BLaER1 (cell line): Measurements from ENCODE around the gene SNX3.

ENCODE experiments used
- H3K27ac ChIP-seq: shearing (Covaris generic); formaldehyde crosslinking; 2 replicates; pipeline ENCODE4 v1.8.1; 2022
- H3K27me3 ChIP-seq: shearing (Covaris generic); formaldehyde crosslinking; 2 replicates; pipeline ENCODE4 v1.8.1; 2022
- H3K36me3 ChIP-seq: shearing (Covaris generic); formaldehyde crosslinking; 2 replicates; pipeline ENCODE4 v1.8.1; 2022
- H3K4me1 ChIP-seq: shearing (Covaris generic); formaldehyde crosslinking; 2 replicates; pipeline ENCODE4 v1.8.1; 2022
- H3K4me2 ChIP-seq: shearing (Covaris generic); formaldehyde crosslinking; 2 replicates; pipeline ENCODE4 v1.8.1; 2022
- H3K4me3 ChIP-seq: shearing (Covaris generic); formaldehyde crosslinking; 2 replicates; pipeline ENCODE4 v1.8.1; 2022
- H3K9ac ChIP-seq: shearing (Covaris generic); formaldehyde crosslinking; 2 replicates; pipeline ENCODE4 v1.8.1; 2022
- H3K9me3 ChIP-seq: shearing (Covaris generic); formaldehyde crosslinking; 2 replicates; pipeline ENCODE4 v1.8.1; 2022
- H4K20me1 ChIP-seq: shearing (Covaris generic); formaldehyde crosslinking; 2 replicates; pipeline ENCODE4 v1.8.1; 2022
- Cebpa-rat ChIP-seq: shearing (Covaris generic); IDR thresholded peaks from 2 replicates; pipeline ENCODE4 v1.8.1; 2022

SNX3 gene

GRCh38 chr6:108193131-108193530, 67.7 kb downstream of the SNX3 start:
- Histone ChIP-seq H4K20me1 (no peaks in the 10 kb centered on the region), H3K27me3 (no peaks in the 10 kb centered on the region), H3K9ac (no peak overlapping the region), H3K9me3 (no peaks in the 10 kb centered on the region), H3K4me1 (peaks cover 8% of the 10 kb centered on the region), H3K4me2 (no peak overlapping the region), H3K27ac (no peak overlapping the region), H3K36me3 (no peaks in the 10 kb centered on the region), H3K4me3 (no peak overlapping the region)
- TF ChIP-seq Cebpa-rat = no peak

DNA sequence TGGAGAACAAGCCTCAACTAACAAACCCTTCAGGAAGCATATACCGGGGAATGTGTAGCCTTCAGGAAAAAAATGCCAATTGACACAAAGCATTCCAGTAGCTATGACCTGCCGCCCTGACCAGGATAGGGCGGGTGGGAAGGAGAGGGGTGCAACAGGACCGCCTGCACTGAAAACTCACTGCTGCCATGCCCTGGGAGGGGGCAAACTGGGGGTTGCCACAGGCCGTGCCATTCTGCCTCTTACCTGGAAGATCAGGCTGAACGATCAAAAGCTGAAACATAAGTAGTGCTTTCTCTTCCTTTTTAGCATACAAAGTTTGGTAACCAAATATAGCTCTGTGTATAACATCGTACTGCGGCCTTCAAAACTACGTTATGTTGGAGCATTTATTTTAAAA, 73.3 kb downstream of the SNX3 start:
- H3K36me3 ChIP-seq = no peaks in the 10 kb centered on the region
- no peaks in the 10 kb centered on the region for H3K4me1 ChIP-seq
- H3K9ac ChIP-seq = no peak overlapping the region
- no peaks in the 10 kb centered on the region for H4K20me1 ChIP-seq
- no peaks in the 10 kb centered on the region for H3K27me3 ChIP-seq
- no peak overlapping the region for H3K27ac ChIP-seq
- H3K4me2 ChIP-seq = no peak overlapping the region
- no peak for TF ChIP-seq Cebpa-rat
- H3K4me3 ChIP-seq = no peak overlapping the region
- H3K9me3 ChIP-seq = no peaks in the 10 kb centered on the region

GRCh38 chr6:108186226-108186625, 74.6 kb downstream of the SNX3 start:
- Histone ChIP-seq H4K20me1 (no peaks in the 10 kb centered on the region), H3K4me3 (no peak overlapping the region), H3K4me1 (no peaks in the 10 kb centered on the region), H3K27ac (no peak overlapping the region), H3K4me2 (no peak overlapping the region), H3K9me3 (no peaks in the 10 kb centered on the region), H3K36me3 (no peaks in the 10 kb centered on the region), H3K9ac (no peak overlapping the region), H3K27me3 (no peaks in the 10 kb centered on the region)
- TF ChIP-seq Cebpa-rat = no peak

DNA sequence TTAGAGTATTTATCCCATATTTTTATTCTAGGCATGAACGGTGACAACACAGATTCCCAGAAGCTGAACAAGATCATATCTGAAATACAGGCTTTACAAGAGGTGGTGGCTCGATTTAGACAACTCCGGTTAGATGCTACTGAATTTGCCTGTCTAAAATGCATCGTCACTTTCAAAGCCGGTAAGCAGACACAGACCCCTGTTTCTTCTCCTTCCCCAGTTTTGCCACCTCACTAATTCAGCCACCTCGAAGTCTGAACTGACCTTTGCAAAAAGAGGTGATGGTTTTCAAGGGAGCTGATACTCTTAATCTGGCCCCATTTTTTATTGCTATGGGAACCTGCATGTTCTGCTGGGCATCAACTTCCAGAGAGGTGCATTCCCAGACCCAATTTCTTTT, 80.1 kb downstream of the SNX3 start:
- Histone ChIP-seq H3K4me3 (no peak overlapping the region), H3K4me1 (no peaks in the 10 kb centered on the region), H3K9ac (no peak overlapping the region), H3K36me3 (no peaks in the 10 kb centered on the region), H4K20me1 (no peaks in the 10 kb centered on the region), H3K4me2 (no peak overlapping the region), H3K27me3 (peaks cover 21% of the 10 kb centered on the region), H3K9me3 (peaks cover 9% of the 10 kb centered on the region), H3K27ac (no peak overlapping the region)
- no peak for TF ChIP-seq Cebpa-rat

DNA sequence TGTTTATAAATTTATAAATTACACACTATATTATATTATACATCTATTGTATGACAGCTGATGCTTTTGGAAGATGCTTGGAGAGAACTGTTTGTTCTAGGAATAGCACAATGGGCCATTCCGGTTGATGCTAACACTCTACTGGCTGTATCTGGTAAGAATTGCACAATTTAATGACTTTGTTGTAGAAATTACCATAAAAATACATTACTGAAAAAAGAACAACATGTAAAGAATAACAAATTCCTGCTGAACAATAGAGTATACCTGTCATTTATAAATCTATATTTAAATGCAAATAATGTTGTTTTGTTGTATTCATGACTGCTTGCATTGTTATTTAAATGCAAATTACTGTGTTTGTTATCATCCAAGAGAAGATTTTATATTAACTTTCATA, 80.6 kb downstream of the SNX3 start:
- Histone ChIP-seq H3K36me3 (no peaks in the 10 kb centered on the region), H3K4me2 (no peak overlapping the region), H3K27me3 (peaks cover 26% of the 10 kb centered on the region), H3K27ac (no peak overlapping the region), H4K20me1 (no peaks in the 10 kb centered on the region), H3K9me3 (peaks cover 14% of the 10 kb centered on the region), H3K4me1 (no peaks in the 10 kb centered on the region), H3K9ac (no peak overlapping the region), H3K4me3 (no peak overlapping the region)
- no peak for TF ChIP-seq Cebpa-rat

DNA sequence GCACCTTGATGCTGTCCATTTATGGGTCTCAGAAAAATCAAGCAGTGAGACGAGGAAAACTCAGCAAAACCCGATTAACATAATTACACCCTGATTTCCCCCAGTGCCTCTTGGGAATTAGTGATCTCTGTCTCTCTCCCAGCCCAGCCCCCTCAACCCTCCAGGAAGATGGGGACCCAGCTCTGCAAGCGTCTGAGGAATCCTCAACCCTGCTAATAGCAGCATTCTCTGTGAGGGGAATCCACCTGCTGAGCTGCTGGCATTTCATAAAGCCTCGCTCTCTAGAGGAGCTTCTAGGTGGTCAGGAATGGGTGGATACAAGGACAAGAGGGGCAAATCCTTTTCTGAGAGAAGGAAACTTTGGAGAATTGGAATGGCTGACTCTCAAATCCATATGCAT, 81.1 kb downstream of the SNX3 start:
- Histone ChIP-seq H3K27ac (no peak overlapping the region), H3K4me2 (no peak overlapping the region)

GRCh38 chr6:108176281-108177089, 84.4 kb downstream of the SNX3 start:
- Histone ChIP-seq H3K9me3 (peaks cover 27% of the 10 kb centered on the region), H3K27me3 (peaks cover 64% of the 10 kb centered on the region), H3K4me2 (no peak overlapping the region), H4K20me1 (peaks cover 12% of the 10 kb centered on the region), H3K9ac (no peak overlapping the region), H3K4me1 (no peaks in the 10 kb centered on the region; the same call in 1 of the 2 replicates), H3K36me3 (no peaks in the 10 kb centered on the region), H3K27ac (no peak overlapping the region), H3K4me3 (no peak overlapping the region)
- no peak for TF ChIP-seq Cebpa-rat

More for the DNA sequence above, 81.1 kb downstream of the SNX3 start:
- Histone ChIP-seq H4K20me1 (no peaks in the 10 kb centered on the region), H3K27me3 (peaks cover 31% of the 10 kb centered on the region), H3K4me3 (no peak overlapping the region), H3K4me1 (no peaks in the 10 kb centered on the region), H3K9me3 (peaks cover 19% of the 10 kb centered on the region), H3K9ac (no peak overlapping the region), H3K36me3 (no peaks in the 10 kb centered on the region)
- TF ChIP-seq Cebpa-rat = no peak

DNA sequence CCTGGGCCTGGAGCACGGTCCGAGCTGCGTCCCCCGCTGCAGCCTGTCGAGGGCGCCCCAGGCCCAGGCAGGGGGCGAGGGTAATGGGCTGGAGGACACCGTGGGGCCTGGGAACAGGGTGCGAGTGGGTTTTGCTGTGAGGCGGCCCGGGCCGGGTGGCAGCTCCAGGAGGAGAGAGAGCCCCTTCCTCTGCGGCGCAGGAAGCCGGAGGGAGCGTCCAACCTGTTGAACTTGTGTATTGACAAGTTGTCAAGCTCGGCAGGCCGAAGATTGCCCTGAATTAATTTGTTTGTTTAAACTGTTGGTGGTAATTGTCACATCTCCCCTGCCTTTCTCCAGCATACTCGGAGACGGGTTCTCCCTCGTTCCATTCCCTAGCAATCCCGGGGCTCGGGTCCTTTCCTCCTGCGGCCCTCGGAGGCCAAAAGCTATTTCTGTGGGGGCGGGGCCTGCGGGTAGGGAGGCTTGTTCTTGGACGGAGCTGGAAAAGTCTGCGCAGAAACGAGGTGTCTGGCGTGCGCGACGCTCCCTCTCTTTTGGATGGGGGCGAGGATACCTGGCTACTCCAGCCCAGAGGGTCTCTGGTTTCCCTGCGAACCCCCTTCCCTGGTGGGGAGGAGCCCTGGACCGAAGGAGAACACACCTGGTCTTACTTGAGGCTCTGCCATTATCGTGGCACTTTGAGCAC, 85.1 kb downstream of the SNX3 start:
- peaks cover 71% of the 10 kb centered on the region for H3K27me3 ChIP-seq
- H3K4me3 ChIP-seq = no peak overlapping the region
- H3K36me3 ChIP-seq = no peaks in the 10 kb centered on the region
- no peaks in the 10 kb centered on the region; the same call in 1 of the 2 replicates for H3K4me1 ChIP-seq
- peaks cover 20% of the 10 kb centered on the region for H4K20me1 ChIP-seq
- no peak for TF ChIP-seq Cebpa-rat
- no peak overlapping the region for H3K27ac ChIP-seq
- H3K4me2 ChIP-seq = no peak overlapping the region
- H3K9me3 ChIP-seq = peaks cover 27% of the 10 kb centered on the region
- H3K9ac ChIP-seq = no peak overlapping the region

GRCh38 chr6:108175176-108175591, 85.7 kb downstream of the SNX3 start:
- Histone ChIP-seq H3K9ac (no peak overlapping the region), H3K27ac (no peak overlapping the region), H3K4me3 (no peak overlapping the region), H3K4me2 (no peak overlapping the region), H4K20me1 (peaks cover 25% of the 10 kb centered on the region), H3K36me3 (no peaks in the 10 kb centered on the region), H3K9me3 (peaks cover 30% of the 10 kb centered on the region), H3K27me3 (peaks cover 77% of the 10 kb centered on the region), H3K4me1 (no peaks in the 10 kb centered on the region; the same call in 1 of the 2 replicates)
- TF ChIP-seq Cebpa-rat = no peak
